HepG2 (cell line): ENCODE data around the gene COQ4. TPM values are rescaled to one million over a fixed set of nuclear protein-coding genes. Genes with fewer than 3 reads are reported as not detected.
A peak's percentile ranks its signal among the peaks of the same experiment; 100 is the strongest.

Experiments used
- FOXC1 ChIP-seq: sonication (generic); formaldehyde crosslinking; IDR thresholded peaks from 2 replicates; pipeline ENCODE4 v1.8.0; 2022; ENCODE audit warnings: mild to moderate bottlenecking, missing genetic modification reagents, borderline replicate concordance
- HMGXB4 ChIP-seq, 2 experiments: sonication (generic) in 1 of 2; formaldehyde crosslinking in 1 of 2; IDR thresholded peaks; 2 replicates each; pipeline versions ENCODE4 v1.4.0 to v1.6.1; 2018 to 2020; ENCODE audit warnings: missing genetic modification reagents in 2 of 2, borderline replicate concordance in 1 of 2, low read depth in 1 of 2, mild to moderate bottlenecking in 1 of 2, missing biosample characterization in 1 of 2
- LBX2 ChIP-seq: sonication (generic); formaldehyde crosslinking; IDR thresholded peaks from 2 replicates; pipeline ENCODE4 v1.5.0; 2020; ENCODE audit warnings: missing genetic modification reagents, mild to moderate bottlenecking, borderline replicate concordance
- MAZ ChIP-seq, 2 experiments: sonication (generic) in 1 of 2; formaldehyde crosslinking in 1 of 2; IDR thresholded peaks; 2 replicates each; pipeline versions ENCODE4 v1.5.0 to v1.6.1; 2012 to 2020; ENCODE audit warnings: low read depth in 2 of 2, mild to moderate bottlenecking in 2 of 2, borderline replicate concordance in 1 of 2, improper control_type of control experiment in 1 of 2, low read length in 1 of 2, missing genetic modification reagents in 1 of 2, moderate library complexity in 1 of 2
- MTA3 ChIP-seq: sonication (generic); formaldehyde crosslinking; IDR thresholded peaks from 2 replicates; pipeline ENCODE4 v1.4.0; 2020; ENCODE audit warnings: missing genetic modification reagents
- SRSF4 ChIP-seq: fragments of 200-400 bp; formaldehyde crosslinking; IDR thresholded peaks from one replicate; pipeline ENCODE4 v1.6.1; 2018; ENCODE audit warnings: mild to moderate bottlenecking, low read depth, low read length, moderate library complexity; ENCODE audit not compliant: poor library complexity, severe bottlenecking
- TRIM22 ChIP-seq: fragments of 450-650 bp; IDR thresholded peaks from 2 replicates; pipeline ENCODE4 v1.6.1; 2017
- ZFP36L1 ChIP-seq: sonication (generic); formaldehyde crosslinking; IDR thresholded peaks from 2 replicates; pipeline ENCODE4 v1.8.0; 2022; ENCODE audit warnings: mild to moderate bottlenecking, missing genetic modification reagents, moderate library complexity
- ZNF343 ChIP-seq: sonication (generic); formaldehyde crosslinking; IDR thresholded peaks from 2 replicates; pipeline ENCODE4 v1.4.0; 2020; ENCODE audit warnings: mild to moderate bottlenecking, missing genetic modification reagents
- polyA plus RNA-seq, 8 experiments: library from polyadenylated mRNA; depleted of rRNA in 3 of 8; stranded (reverse) in 7 of 8; unstranded in 1 of 8; fragments of >200 nt; fragmentation: Illumina TruSeq in 4 of 8; extraction: Trizol in 4 of 8; gene quantifications; 2 replicates each; pipeline versions ENCODE4 v1.2.1 to v1.2.3, GENCODE V29; 2011 to 2016; ENCODE audit warnings: low read depth in 4 of 8, missing spikeins in 1 of 8, mixed read lengths in 1 of 8; ENCODE audit not compliant: insufficient read depth in 1 of 8
- total RNA-seq, 5 experiments: library from RNA; depleted of rRNA; stranded (reverse); fragments of >200 nt; fragmentation: Illumina TruSeq; extraction: Trizol; gene quantifications; 2 replicates each; pipeline ENCODE4 v1.2.3, GENCODE V29; 2016; ENCODE audit warnings: low read depth in 1 of 5
- TF ChIP-seq, protein P1 (sequence below): sonication (generic); formaldehyde crosslinking; IDR thresholded peaks from 2 replicates; pipeline ENCODE4 v1.5.1; 2020; ENCODE audit warnings: mild to moderate bottlenecking, missing genetic modification reagents
- TF ChIP-seq, protein P2 (sequence below): sonication (generic); formaldehyde crosslinking; IDR thresholded peaks from 2 replicates; pipeline ENCODE4 v1.4.0; 2020; ENCODE audit warnings: missing genetic modification reagents
- TF ChIP-seq, protein P3 (sequence below): sonication (generic); formaldehyde crosslinking; IDR thresholded peaks from 2 replicates; pipeline ENCODE4 v1.4.0; 2020; ENCODE audit warnings: missing genetic modification reagents
- TF ChIP-seq, protein P4 (sequence below): sonication (generic); formaldehyde crosslinking; IDR thresholded peaks from 2 replicates; pipeline ENCODE4 v1.4.0; 2020; ENCODE audit warnings: mild to moderate bottlenecking, missing genetic modification reagents

Gene COQ4
- total and polyA plus RNA-seq, 2 of the 13 experiments (the other 11 are each of a cell fraction or from before 2014, with no cell fraction given) = 26.1 to 36.0 TPM

DNA sequence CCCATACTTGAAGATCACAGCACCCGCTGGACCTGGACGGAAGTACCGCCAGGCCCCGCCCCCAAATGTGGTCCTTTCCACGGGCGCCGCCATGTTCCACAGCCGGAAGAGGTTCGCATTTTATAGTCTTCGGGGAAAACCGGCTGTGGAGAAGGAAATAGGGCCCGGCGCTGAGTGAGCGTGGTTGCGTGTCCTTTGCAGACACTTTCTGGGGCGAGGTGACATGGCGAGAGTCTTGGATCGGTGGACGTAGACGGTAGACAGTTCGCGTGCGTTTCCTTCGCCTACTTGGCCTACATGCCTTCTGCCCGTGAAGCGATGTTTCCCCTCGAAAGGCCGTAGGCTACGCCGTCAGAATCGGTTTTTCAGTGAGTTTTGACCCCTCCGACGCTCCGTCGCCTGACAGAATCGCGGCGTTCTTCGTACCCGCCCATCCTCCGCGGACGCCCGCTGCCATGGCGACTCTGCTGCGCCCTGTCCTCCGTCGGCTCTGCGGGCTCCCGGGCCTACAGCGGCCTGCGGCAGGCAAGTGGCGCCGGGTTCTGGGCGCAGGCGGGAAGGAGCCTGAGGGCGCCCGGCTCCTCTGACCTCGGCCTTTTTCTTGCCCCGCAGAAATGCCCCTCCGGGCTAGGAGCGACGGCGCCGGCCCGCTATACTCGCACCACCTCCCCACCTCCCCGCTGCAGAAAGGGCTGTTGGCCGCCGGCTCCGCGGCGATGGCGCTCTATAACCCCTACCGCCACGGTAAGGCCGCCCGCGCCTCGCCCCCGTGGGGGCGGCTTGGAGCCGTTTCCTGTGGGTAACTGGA, at the start of gene COQ4, which contains the start of gene TRUB2 (continued):
- TF ChIP-seq, protein P1, sequence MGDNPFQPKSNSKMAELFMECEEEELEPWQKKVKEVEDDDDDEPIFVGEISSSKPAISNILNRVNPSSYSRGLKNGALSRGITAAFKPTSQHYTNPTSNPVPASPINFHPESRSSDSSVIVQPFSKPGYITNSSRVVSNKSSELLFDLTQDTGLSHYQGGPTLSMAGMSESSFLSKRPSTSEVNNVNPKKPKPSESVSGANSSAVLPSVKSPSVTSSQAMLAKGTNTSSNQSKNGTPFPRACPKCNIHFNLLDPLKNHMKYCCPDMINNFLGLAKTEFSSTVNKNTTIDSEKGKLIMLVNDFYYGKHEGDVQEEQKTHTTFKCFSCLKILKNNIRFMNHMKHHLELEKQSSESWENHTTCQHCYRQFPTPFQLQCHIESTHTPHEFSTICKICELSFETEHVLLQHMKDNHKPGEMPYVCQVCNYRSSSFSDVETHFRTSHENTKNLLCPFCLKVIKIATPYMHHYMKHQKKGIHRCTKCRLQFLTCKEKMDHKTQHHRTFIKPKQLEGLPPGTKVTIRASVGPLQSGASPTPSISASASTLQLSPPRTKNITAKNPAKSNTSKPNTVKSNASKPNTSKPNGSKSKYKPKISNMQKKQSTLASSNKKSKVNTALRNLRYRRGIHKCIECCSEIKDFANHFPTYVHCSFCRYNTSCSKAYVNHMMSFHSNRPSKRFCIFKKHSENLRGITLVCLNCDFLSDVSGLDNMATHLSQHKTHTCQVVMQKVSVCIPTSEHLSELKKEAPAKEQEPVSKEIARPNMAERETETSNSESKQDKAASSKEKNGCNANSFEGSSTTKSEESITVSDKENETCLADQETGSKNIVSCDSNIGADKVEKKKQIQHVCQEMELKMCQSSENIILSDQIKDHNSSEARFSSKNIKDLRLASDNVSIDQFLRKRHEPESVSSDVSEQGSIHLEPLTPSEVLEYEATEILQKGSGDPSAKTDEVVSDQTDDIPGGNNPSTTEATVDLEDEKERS (CRISPR knock-in tag) = peak; percentile 77
- TF ChIP-seq, protein P2, sequence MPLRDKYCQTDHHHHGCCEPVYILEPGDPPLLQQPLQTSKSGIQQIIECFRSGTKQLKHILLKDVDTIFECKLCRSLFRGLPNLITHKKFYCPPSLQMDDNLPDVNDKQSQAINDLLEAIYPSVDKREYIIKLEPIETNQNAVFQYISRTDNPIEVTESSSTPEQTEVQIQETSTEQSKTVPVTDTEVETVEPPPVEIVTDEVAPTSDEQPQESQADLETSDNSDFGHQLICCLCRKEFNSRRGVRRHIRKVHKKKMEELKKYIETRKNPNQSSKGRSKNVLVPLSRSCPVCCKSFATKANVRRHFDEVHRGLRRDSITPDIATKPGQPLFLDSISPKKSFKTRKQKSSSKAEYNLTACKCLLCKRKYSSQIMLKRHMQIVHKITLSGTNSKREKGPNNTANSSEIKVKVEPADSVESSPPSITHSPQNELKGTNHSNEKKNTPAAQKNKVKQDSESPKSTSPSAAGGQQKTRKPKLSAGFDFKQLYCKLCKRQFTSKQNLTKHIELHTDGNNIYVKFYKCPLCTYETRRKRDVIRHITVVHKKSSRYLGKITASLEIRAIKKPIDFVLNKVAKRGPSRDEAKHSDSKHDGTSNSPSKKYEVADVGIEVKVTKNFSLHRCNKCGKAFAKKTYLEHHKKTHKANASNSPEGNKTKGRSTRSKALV = no peak; the same call in 1 of the 2 replicates
- TF ChIP-seq FOXC1 (CRISPR knock-in tag) = no peak; the same call in 1 of the 2 replicates
- TF ChIP-seq LBX2 (CRISPR knock-in tag) = 0 out of 2 replicates have a peak, but pooled peaks have one; percentile 57
- TF ChIP-seq, protein P3, sequence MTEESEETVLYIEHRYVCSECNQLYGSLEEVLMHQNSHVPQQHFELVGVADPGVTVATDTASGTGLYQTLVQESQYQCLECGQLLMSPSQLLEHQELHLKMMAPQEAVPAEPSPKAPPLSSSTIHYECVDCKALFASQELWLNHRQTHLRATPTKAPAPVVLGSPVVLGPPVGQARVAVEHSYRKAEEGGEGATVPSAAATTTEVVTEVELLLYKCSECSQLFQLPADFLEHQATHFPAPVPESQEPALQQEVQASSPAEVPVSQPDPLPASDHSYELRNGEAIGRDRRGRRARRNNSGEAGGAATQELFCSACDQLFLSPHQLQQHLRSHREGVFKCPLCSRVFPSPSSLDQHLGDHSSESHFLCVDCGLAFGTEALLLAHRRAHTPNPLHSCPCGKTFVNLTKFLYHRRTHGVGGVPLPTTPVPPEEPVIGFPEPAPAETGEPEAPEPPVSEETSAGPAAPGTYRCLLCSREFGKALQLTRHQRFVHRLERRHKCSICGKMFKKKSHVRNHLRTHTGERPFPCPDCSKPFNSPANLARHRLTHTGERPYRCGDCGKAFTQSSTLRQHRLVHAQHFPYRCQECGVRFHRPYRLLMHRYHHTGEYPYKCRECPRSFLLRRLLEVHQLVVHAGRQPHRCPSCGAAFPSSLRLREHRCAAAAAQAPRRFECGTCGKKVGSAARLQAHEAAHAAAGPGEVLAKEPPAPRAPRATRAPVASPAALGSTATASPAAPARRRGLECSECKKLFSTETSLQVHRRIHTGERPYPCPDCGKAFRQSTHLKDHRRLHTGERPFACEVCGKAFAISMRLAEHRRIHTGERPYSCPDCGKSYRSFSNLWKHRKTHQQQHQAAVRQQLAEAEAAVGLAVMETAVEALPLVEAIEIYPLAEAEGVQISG (CRISPR knock-in tag) = peak; percentile 92
- no peak for TF ChIP-seq MTA3 (CRISPR knock-in tag)
- TF ChIP-seq ZFP36L1 (CRISPR knock-in tag) = peak; percentile 68; the same call in 1 of the 2 replicates
- no peak for TF ChIP-seq ZNF343 (CRISPR knock-in tag)
- peak; percentile 87 to 91 for TF ChIP-seq HMGXB4 (CRISPR knock-in tag; IDR thresholded peaks at IDR 0.05; ENCODE audit: borderline replicate concordance in 1 of 2, low read depth in 1 of 2)
- TF ChIP-seq SRSF4 = no peak
- TF ChIP-seq, protein P4, sequence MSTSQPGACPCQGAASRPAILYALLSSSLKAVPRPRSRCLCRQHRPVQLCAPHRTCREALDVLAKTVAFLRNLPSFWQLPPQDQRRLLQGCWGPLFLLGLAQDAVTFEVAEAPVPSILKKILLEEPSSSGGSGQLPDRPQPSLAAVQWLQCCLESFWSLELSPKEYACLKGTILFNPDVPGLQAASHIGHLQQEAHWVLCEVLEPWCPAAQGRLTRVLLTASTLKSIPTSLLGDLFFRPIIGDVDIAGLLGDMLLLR (CRISPR knock-in tag) = peak; percentile 75
- peak; percentile 66 for TF ChIP-seq MAZ (IDR thresholded peaks at IDR 0.05; ENCODE audit: borderline replicate concordance, low read depth, low read length)
- TF ChIP-seq MAZ (CRISPR knock-in tag; IDR thresholded peaks at IDR 0.05; ENCODE audit: low read depth) = 0 out of 2 replicates have a peak, but pooled peaks have one; percentile 51
- TF ChIP-seq TRIM22 = no peak
